H9 (cell line): ENCODE measurements around the gene TTC27. TPM values are rescaled to one million over a fixed set of nuclear protein-coding genes. Genes with fewer than 3 reads are reported as not detected.

Experiments used
- DNase-seq: peaks from one replicate; pipeline ENCODE4 v3.0.0-alpha.2; 2017
- H2AFZ ChIP-seq: one replicate; pipeline ENCODE4 v1.6.1; 2013; ENCODE audit warnings: mild to moderate bottlenecking, low read length, control low read depth, moderate library complexity
- H2AK5ac ChIP-seq: 2 replicates; pipeline ENCODE4 v1.6.1; 2013; ENCODE audit warnings: low read length, control low read depth, mixed read lengths; ENCODE audit not compliant: insufficient read length
- H2BK120ac ChIP-seq: one replicate; pipeline ENCODE4 v1.6.1; 2013; ENCODE audit warnings: low read depth, mild to moderate bottlenecking, low read length, control low read depth, inconsistent platforms; ENCODE audit not compliant: poor library complexity, severe bottlenecking
- H2BK12ac ChIP-seq: 2 replicates; pipeline ENCODE4 v1.6.1; 2013; ENCODE audit warnings: low read length, control low read depth, mixed read lengths, low read depth; ENCODE audit not compliant: insufficient read length
- H2BK15ac ChIP-seq: 2 replicates; pipeline ENCODE4 v1.6.1; 2013; ENCODE audit warnings: low read depth, low read length, control low read depth
- H2BK20ac ChIP-seq: one replicate; pipeline ENCODE4 v1.6.1; 2013; ENCODE audit warnings: low read depth, mild to moderate bottlenecking, low read length, control low read depth, inconsistent platforms; ENCODE audit not compliant: poor library complexity, severe bottlenecking
- H2BK5ac ChIP-seq: 2 replicates; pipeline ENCODE4 v1.6.1; 2013; ENCODE audit warnings: low read length, control low read depth, mixed read lengths; ENCODE audit not compliant: insufficient read length
- H3K14ac ChIP-seq: 2 replicates; pipeline ENCODE4 v1.6.1; 2013; ENCODE audit warnings: low read length, control low read depth; ENCODE audit not compliant: insufficient read depth
- H3K18ac ChIP-seq: 2 replicates; pipeline ENCODE4 v1.6.1; 2013; ENCODE audit warnings: low read depth, mild to moderate bottlenecking, mixed read lengths, low read length, control low read depth; ENCODE audit not compliant: insufficient read length
- H3K23ac ChIP-seq: 2 replicates; pipeline ENCODE4 v1.6.1; 2013; ENCODE audit warnings: low read length, control low read depth, mixed read lengths, low read depth; ENCODE audit not compliant: insufficient read length
- H3K23me2 ChIP-seq: 2 replicates; pipeline ENCODE4 v1.6.1; 2013; ENCODE audit warnings: low read depth, mild to moderate bottlenecking, mixed read lengths, low read length, control low read depth; ENCODE audit not compliant: insufficient read length, poor library complexity, severe bottlenecking
- H3K27ac ChIP-seq: 2 replicates; pipeline ENCODE4 v1.5.1; 2013; ENCODE audit warnings: low read length, control low read depth, mixed read lengths, low read depth; ENCODE audit not compliant: insufficient read length
- H3K27me3 ChIP-seq: 2 replicates; pipeline ENCODE4 v1.6.1; 2013; ENCODE audit warnings: low read length, control low read depth, inconsistent platforms; ENCODE audit not compliant: insufficient read depth
- H3K4ac ChIP-seq: 2 replicates; pipeline ENCODE4 v1.6.1; 2013; ENCODE audit warnings: low read depth, mild to moderate bottlenecking, control low read depth, inconsistent platforms, low read length, moderate library complexity
- H3K4me1 ChIP-seq: 2 replicates; pipeline ENCODE4 v1.6.1; 2013; ENCODE audit warnings: low read length, control low read depth, inconsistent platforms; ENCODE audit not compliant: insufficient read depth
- H3K4me2 ChIP-seq: 2 replicates; pipeline ENCODE4 v1.6.1; 2013; ENCODE audit warnings: low read length, control low read depth, mixed read lengths; ENCODE audit not compliant: insufficient read length, insufficient read depth
- H3K56ac ChIP-seq: 2 replicates; pipeline ENCODE4 v1.6.1; 2013; ENCODE audit warnings: low read depth, mild to moderate bottlenecking, mixed read lengths, low read length, control low read depth; ENCODE audit not compliant: insufficient read length
- H3K79me1 ChIP-seq: 2 replicates; pipeline ENCODE4 v1.6.1; 2013; ENCODE audit warnings: low read depth, mild to moderate bottlenecking, moderate library complexity, low read length, control low read depth, inconsistent platforms; ENCODE audit not compliant: insufficient read depth, poor library complexity, severe bottlenecking
- H3K79me2 ChIP-seq: 2 replicates; pipeline ENCODE4 v1.6.1; 2013; ENCODE audit warnings: low read length, control low read depth, inconsistent platforms; ENCODE audit not compliant: insufficient read depth
- H3K9ac ChIP-seq: 2 replicates; pipeline ENCODE4 v1.6.1; 2013; ENCODE audit warnings: low read length, control low read depth, mixed read lengths; ENCODE audit not compliant: insufficient read length; ENCODE audit errors: extremely low read depth
- H3K9me3 ChIP-seq: one replicate; pipeline ENCODE4 v1.6.1; 2013; ENCODE audit warnings: low read depth, low read length, inconsistent platforms; ENCODE audit not compliant: control insufficient read depth
- H3T11ph ChIP-seq: one replicate; pipeline ENCODE4 v1.6.1; 2013; ENCODE audit warnings: mild to moderate bottlenecking, low read length, control low read depth, inconsistent platforms
- H4K20me1 ChIP-seq: one replicate; pipeline ENCODE4 v1.6.1; 2013; ENCODE audit not compliant: control insufficient read depth, insufficient read length, insufficient read depth
- H4K5ac ChIP-seq: 2 replicates; pipeline ENCODE4 v1.6.1; 2013; ENCODE audit warnings: low read depth, mild to moderate bottlenecking, mixed read lengths, low read length, control low read depth; ENCODE audit not compliant: insufficient read length
- H4K8ac ChIP-seq: replicated peaks from 2 replicates; pipeline ENCODE4 v1.6.1; 2013; ENCODE audit warnings: low read length, control low read depth, mixed read lengths, low read depth; ENCODE audit not compliant: insufficient read length
- H4K91ac ChIP-seq: 2 replicates; pipeline ENCODE4 v1.6.1; 2013; ENCODE audit warnings: low read depth, mild to moderate bottlenecking, moderate library complexity, mixed read lengths, low read length, control low read depth; ENCODE audit not compliant: insufficient read length
- H3K27ac Mint-ChIP-seq, 3 experiments: 2 replicates in 2 of 3; 3 replicates in 1 of 3; pipeline ENCODE4 v1.8.0; 2020 to 2021; ENCODE audit warnings: mixed read lengths in 3 of 3, mild to moderate bottlenecking in 1 of 3, moderate library complexity in 1 of 3
- H3K27me3 Mint-ChIP-seq: 2 replicates; pipeline ENCODE4 v1.8.0; 2021; ENCODE audit warnings: low read depth, mild to moderate bottlenecking, moderate library complexity, mixed read lengths
- H3K36me3 Mint-ChIP-seq, 3 experiments: 2 replicates in 2 of 3; 3 replicates in 1 of 3; pipeline ENCODE4 v1.8.0; 2020 to 2021; ENCODE audit warnings: low read depth in 3 of 3, mixed read lengths in 3 of 3; ENCODE audit not compliant: insufficient read depth in 1 of 3
- H3K4me1 Mint-ChIP-seq, 2 experiments: 2 replicates each; pipeline ENCODE4 v1.8.0; 2020; ENCODE audit warnings: mixed read lengths in 2 of 2
- H3K4me3 Mint-ChIP-seq, 2 experiments: 2 replicates in 1 of 2; 3 replicates in 1 of 2; pipeline ENCODE4 v1.8.0; 2020 to 2021; ENCODE audit warnings: mild to moderate bottlenecking in 2 of 2, mixed read lengths in 2 of 2, moderate library complexity in 1 of 2
- H3K9me3 Mint-ChIP-seq, 2 experiments: 2 replicates in 1 of 2; 3 replicates in 1 of 2; pipeline ENCODE4 v1.8.0; 2020; ENCODE audit warnings: mild to moderate bottlenecking in 2 of 2, mixed read lengths in 2 of 2, moderate library complexity in 1 of 2
- CTCF ChIP-seq: fragments of 200-600 bp; sonication (generic); conservative IDR thresholded peaks from 3 replicates; pipeline ENCODE4 v1.8.0; 2021; ENCODE audit warnings: antibody characterized with exemption, mild to moderate bottlenecking
- WGBS: extraction: QIAGEN DNeasy Blood & Tissue Kit; methylation state at CpG from one replicate; pipeline ENCODE4 v1.1.7; 2013; ENCODE audit warnings: missing lambda C conversion rate, low lambda C conversion rate, mixed read lengths; ENCODE audit not compliant: insufficient read length; ENCODE audit errors: extremely low coverage; 5-methylcytosine and 5-hydroxymethylcytosine counted together
- total RNA-seq: library from RNA; stranded (reverse); gene quantifications from 2 replicates; pipeline ENCODE4 v1.2.1, GENCODE V29; 2021

TTC27 gene
- total RNA-seq, 1 experiment from 2014 or later: 26.0 TPM

- Histone ChIP-seq H3K9ac (no peak overlapping the region), H2BK120ac (no peak overlapping the region), H3K4me1 (peaks cover 3% of the 10 kb centered on the region), H3K79me2 (no peaks in the 10 kb centered on the region), H2AK5ac (no peak overlapping the region), H3K18ac (no peak overlapping the region), H4K91ac (no peak overlapping the region), H3K23ac (no peak overlapping the region), H3K14ac (no peak overlapping the region), H3K56ac (no peak overlapping the region), H3K23me2 (no peaks in the 10 kb centered on the region), H4K8ac (no peak overlapping the region), H4K5ac (no peak overlapping the region), H3K27ac (no peak overlapping the region), H2BK20ac (no peak overlapping the region), H3K4me2 (no peak overlapping the region), H3K79me1 (no peaks in the 10 kb centered on the region), H3K9me3 (no peaks in the 10 kb centered on the region), H4K20me1 (no peaks in the 10 kb centered on the region), H2BK15ac (no peak overlapping the region), H2AFZ (no peak overlapping the region), H2BK12ac (no peak overlapping the region), H3K4ac (no peak overlapping the region), H2BK5ac (no peak overlapping the region), H3T11ph (no peak overlapping the region), H3K27me3 (no peaks in the 10 kb centered on the region)
- H3K27me3 Mint-ChIP-seq: no peaks in the 10 kb centered on the region
- H3K9me3 Mint-ChIP-seq: no peaks in the 10 kb centered on the region
- WGBS: no CpG with 5 or more reads among the region's 5 CpGs
- H3K36me3 Mint-ChIP-seq: peaks cover 0 to 7% (median 0%) of the 10 kb centered on the region in 3 experiments; a peak in 2 of 7 replicates
- H3K27ac Mint-ChIP-seq: no peak overlapping the region
- no peak overlapping the region for H3K4me3 Mint-ChIP-seq
- TF ChIP-seq CTCF: no peak
- H3K4me1 Mint-ChIP-seq: peaks cover 10 to 16% of the 10 kb centered on the region in 2 experiments
- DNase-seq: no peak
Measured at GRCh38 chr2:32701806-32702205, 74.0 kb downstream of the TTC27 start.
